GM08714 (cell line): ENCODE measurements around the gene LMAN2.
"Not testable (repeated sequence)": the region's sequence is repeated elsewhere in the genome, so short reads cannot be mapped to it uniquely, and the experiment has no call there.

Experiments used
- H3K4me3 ChIP-seq: fragments of 200-500 bp; sonication (Bioruptor generic); 2 replicates; pipeline ENCODE4 v1.5.1; 2014; ENCODE audit warnings: mild to moderate bottlenecking, low read length, inconsistent platforms
- ZNF274 ChIP-seq: IDR thresholded peaks from 2 replicates; pipeline ENCODE4 v1.6.1; 2012; ENCODE audit warnings: mild to moderate bottlenecking, low read depth, low read length

The LMAN2 gene

GRCh38 chr5:177354711-177355110, 3.2 kb upstream of the LMAN2 start:
- no peak overlapping the region for H3K4me3 ChIP-seq
- TF ChIP-seq ZNF274 = no peak

GRCh38 chr5:177354256-177354655, 2.8 kb upstream of the LMAN2 start:
- H3K4me3 ChIP-seq = no peak overlapping the region
- TF ChIP-seq ZNF274 = no peak

- TF ChIP-seq ZNF274 = no peak
- H3K4me3 ChIP-seq = no peak overlapping the region
Observed at GRCh38 chr5:177353093-177353492, 1.6 kb upstream of the LMAN2 start.

- peak overlapping the region; percentile 84 for H3K4me3 ChIP-seq
- no peak for TF ChIP-seq ZNF274
Observed at GRCh38 chr5:177350776-177351391, 584 bp downstream of the LMAN2 start.

GRCh38 chr5:177349762-177350161, 1.7 kb downstream of the LMAN2 start:
- no peak for TF ChIP-seq ZNF274
- peak overlapping the region; percentile 84; the same call in 1 of the 2 replicates for H3K4me3 ChIP-seq

GRCh38 chr5:177349362-177349647, 2.2 kb downstream of the LMAN2 start:
- no peak for TF ChIP-seq ZNF274
- H3K4me3 ChIP-seq = no peak overlapping the region

- H3K4me3 ChIP-seq = no peak overlapping the region
- no peak for TF ChIP-seq ZNF274
Observed at GRCh38 chr5:177347699-177348098, 3.8 kb downstream of the LMAN2 start.

- no peak for TF ChIP-seq ZNF274
Observed at GRCh38 chr5:177346820-177347219, 4.6 kb downstream of the LMAN2 start.

GRCh38 chr5:177344891-177345290, 6.6 kb downstream of the LMAN2 start:
- TF ChIP-seq ZNF274 = no peak
- no peak overlapping the region for H3K4me3 ChIP-seq

More at GRCh38 chr5:177346820-177347219, 4.6 kb downstream of the LMAN2 start:
- no peak overlapping the region for H3K4me3 ChIP-seq

GRCh38 chr5:177343777-177344176, 7.7 kb downstream of the LMAN2 start:
- TF ChIP-seq ZNF274 = no peak
- H3K4me3 ChIP-seq = no peak overlapping the region

GRCh38 chr5:177343000-177343399, 8.5 kb downstream of the LMAN2 start:
- not testable (repeated sequence) for H3K4me3 ChIP-seq

- TF ChIP-seq ZNF274 = no peak
- no peak overlapping the region for H3K4me3 ChIP-seq
Observed at GRCh38 chr5:177339107-177339638, 12.3 kb downstream of the LMAN2 start.

GRCh38 chr5:177338251-177339106, 13.0 kb downstream of the LMAN2 start:
- TF ChIP-seq ZNF274 = no peak
- H3K4me3 ChIP-seq = no peak overlapping the region

- no peak overlapping the region for H3K4me3 ChIP-seq
- no peak for TF ChIP-seq ZNF274
Observed at GRCh38 chr5:177336603-177337494, 14.6 kb downstream of the LMAN2 start.
